IPS-20b (cell line): Measurements from ENCODE around the gene FTO.
"Not testable (repeated sequence)": the region's sequence is repeated elsewhere in the genome, so short reads cannot be mapped to it uniquely, and the experiment has no call there.

Experiments
- H3K27ac ChIP-seq: one replicate; pipeline ENCODE4 v1.5.1; 2013; ENCODE audit warnings: low read length
- H3K27me3 ChIP-seq: 2 replicates; pipeline ENCODE4 v1.6.1; 2013; ENCODE audit warnings: mild to moderate bottlenecking, low read length, inconsistent platforms; ENCODE audit not compliant: insufficient read depth
- H3K36me3 ChIP-seq: 2 replicates; pipeline ENCODE4 v1.6.1; 2013; ENCODE audit warnings: low read depth, mild to moderate bottlenecking, inconsistent platforms, low read length, moderate library complexity; ENCODE audit not compliant: insufficient read depth
- H3K4me1 ChIP-seq: 2 replicates; pipeline ENCODE4 v1.6.1; 2013; ENCODE audit warnings: mild to moderate bottlenecking, control low read depth, inconsistent platforms, low read length, moderate library complexity; ENCODE audit not compliant: insufficient read depth
- H3K4me3 ChIP-seq: 2 replicates; pipeline ENCODE4 v1.5.1; 2013; ENCODE audit warnings: mild to moderate bottlenecking, low read length, inconsistent platforms
- H3K9ac ChIP-seq: 2 replicates; pipeline ENCODE4 v1.6.1; 2013; ENCODE audit warnings: low read depth, mild to moderate bottlenecking, inconsistent platforms, low read length, moderate library complexity
- H3K9me3 ChIP-seq: 2 replicates; pipeline ENCODE4 v1.6.1; 2013; ENCODE audit warnings: mild to moderate bottlenecking, low read depth, low read length, inconsistent platforms; ENCODE audit not compliant: insufficient read depth

FTO gene

DNA sequence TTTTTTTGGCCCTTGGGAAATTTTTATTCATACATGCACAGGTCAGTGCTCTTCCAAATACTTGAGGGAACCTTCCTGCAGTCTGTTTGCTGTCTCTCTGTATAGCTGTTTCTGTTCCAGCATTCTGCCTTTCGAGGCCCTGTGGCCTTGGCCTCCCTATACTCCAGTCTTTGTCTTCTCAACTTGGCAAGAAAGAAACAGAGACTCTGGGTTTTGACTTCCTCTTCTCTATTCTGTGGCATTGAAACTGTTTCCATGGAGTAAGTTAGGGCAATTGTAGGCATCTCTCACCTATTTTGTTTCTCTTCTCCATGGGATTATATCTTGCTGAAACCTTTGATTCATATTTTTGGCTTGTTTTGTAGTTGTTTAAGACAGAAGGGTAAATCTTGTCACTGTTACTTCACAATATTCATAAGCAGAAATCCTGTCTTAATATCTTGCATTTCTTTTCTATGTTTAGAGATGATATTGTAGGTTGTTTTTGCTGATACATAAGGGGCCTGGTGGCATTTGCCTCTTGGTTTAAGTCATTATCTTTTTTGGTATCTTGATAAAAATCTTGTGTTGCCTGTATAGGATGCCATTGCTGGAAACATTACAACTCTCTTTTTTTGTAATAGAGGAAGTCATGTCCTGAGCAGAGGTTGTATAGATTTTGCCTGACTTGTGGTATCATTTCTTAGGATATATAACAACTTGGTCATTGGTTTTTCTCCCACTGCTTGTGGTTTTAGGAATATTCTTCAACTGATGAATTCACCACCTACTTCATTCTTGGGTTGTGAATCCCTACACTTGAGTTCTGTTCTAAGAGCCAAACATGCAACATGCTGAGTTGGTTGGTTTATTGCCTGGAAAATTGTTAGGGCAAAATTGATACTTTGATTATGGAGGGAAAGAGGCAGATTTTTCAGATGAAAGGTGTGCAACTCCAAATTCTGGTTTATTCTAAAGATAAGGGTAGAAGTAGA, 168.6 kb downstream of the FTO start:
- Histone ChIP-seq H3K9ac (no peak overlapping the region), H3K27me3 (no peaks in the 10 kb centered on the region), H3K4me1 (no peaks in the 10 kb centered on the region), H3K36me3 (no peaks in the 10 kb centered on the region), H3K27ac (no peak overlapping the region), H3K4me3 (no peak overlapping the region), H3K9me3 (peaks cover 12% of the 10 kb centered on the region; the same call in 1 of the 2 replicates)

DNA sequence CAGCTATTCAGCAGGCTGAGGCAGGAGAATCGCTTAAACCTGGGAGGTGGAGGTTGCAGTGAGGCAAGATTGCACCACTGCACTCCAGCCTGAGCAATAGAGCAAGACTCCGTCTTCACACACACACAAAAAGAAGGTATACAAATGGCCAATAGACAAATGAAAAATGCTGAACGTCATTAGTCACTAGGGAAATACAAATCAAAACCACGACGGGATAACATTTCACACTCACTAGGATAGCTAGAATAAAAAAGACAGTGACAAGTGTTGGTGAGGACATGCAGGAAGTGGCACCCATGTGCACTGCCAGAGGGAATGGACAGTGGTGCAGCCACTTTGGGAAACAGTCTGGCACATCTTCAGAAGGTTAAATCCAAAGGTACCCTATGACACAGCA, 172.9 kb downstream of the FTO start:
- no peaks in the 10 kb centered on the region for H3K9me3 ChIP-seq
- H3K27me3 ChIP-seq: no peaks in the 10 kb centered on the region
- H3K27ac ChIP-seq: no peak overlapping the region
- no peak overlapping the region for H3K4me3 ChIP-seq
- peaks cover 11% of the 10 kb centered on the region; the same call in 1 of the 2 replicates for H3K36me3 ChIP-seq
- H3K4me1 ChIP-seq: no peaks in the 10 kb centered on the region
- H3K9ac ChIP-seq: no peak overlapping the region

DNA sequence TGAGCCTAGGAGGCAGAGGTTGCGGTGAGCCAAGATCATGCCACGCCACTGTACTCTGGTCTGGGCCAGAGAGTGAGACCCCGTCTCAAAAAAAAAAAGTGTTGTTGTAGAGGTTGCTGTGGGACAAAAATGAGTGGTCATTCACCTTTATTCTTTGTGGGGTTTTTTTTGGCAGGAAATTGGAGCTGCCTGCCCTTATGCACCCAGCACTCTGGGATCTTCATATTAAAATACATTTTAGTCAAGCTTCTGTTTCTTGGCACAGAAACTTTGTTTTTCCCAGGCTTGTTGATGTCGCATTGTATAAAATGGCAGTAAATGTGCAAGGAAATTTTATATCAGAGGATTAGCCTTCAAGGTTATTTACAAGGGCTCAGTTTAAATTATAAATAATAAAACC, 174.3 kb downstream of the FTO start:
- Histone ChIP-seq H3K36me3 (peaks cover 11% of the 10 kb centered on the region; the same call in 1 of the 2 replicates), H3K4me1 (no peaks in the 10 kb centered on the region), H3K9ac (no peak overlapping the region), H3K4me3 (no peak overlapping the region), H3K9me3 (no peaks in the 10 kb centered on the region), H3K27ac (no peak overlapping the region), H3K27me3 (no peaks in the 10 kb centered on the region)

DNA sequence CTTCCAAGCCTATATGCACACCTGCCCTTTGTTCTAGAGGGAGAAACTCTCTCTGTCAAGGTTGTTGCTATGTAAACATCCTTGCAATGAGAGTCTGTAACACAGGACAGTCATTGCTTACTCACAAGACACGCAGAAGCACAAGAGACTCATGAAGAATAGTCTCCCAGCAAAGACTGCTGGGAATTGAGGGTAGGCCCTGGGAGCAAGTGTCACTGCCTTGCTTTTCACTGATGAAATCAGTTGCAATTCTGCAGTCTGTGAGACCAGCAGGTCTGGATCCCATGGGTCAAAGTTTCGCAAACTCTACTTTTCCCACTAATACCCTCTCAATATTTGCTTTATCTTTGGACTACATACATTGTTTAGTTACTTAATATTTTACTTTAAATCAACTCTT, 177.4 kb downstream of the FTO start:
- Histone ChIP-seq H3K9ac (no peak overlapping the region), H3K4me1 (no peaks in the 10 kb centered on the region), H3K36me3 (peaks cover 11% of the 10 kb centered on the region; the same call in 1 of the 2 replicates), H3K27me3 (no peaks in the 10 kb centered on the region), H3K4me3 (no peak overlapping the region), H3K9me3 (no peaks in the 10 kb centered on the region), H3K27ac (no peak overlapping the region)

GRCh38 chr16:53882310-53882709, 178.4 kb downstream of the FTO start:
- H3K9ac ChIP-seq: no peak overlapping the region
- H3K27ac ChIP-seq: no peak overlapping the region
- H3K27me3 ChIP-seq: no peaks in the 10 kb centered on the region
- peaks cover 11% of the 10 kb centered on the region; the same call in 1 of the 2 replicates for H3K36me3 ChIP-seq
- H3K9me3 ChIP-seq: no peaks in the 10 kb centered on the region
- H3K4me3 ChIP-seq: no peak overlapping the region
- H3K4me1 ChIP-seq: no peaks in the 10 kb centered on the region

DNA sequence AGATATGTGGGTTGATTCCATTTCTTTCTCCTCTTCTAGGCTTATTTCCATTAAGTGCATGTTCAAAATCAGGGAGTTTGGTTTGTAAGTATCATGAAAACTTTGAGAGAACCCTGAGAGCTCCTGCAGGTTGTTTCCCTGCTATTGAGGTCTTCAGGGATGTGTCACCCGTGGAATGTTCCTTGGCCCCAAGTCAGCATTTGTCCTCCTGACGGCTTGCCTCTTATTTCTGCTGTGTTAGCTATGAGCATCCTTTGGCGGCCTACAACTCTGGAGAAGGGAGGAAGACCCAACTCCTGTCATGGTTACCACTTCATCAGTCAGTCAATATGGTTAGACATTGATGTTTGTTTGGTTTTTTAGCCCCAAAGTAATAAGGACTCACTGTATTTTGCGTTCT, 180.8 kb downstream of the FTO start:
- Histone ChIP-seq H3K27me3 (no peaks in the 10 kb centered on the region), H3K9me3 (no peaks in the 10 kb centered on the region), H3K36me3 (peaks cover 15% of the 10 kb centered on the region; the same call in 1 of the 2 replicates), H3K4me3 (no peak overlapping the region), H3K27ac (no peak overlapping the region), H3K4me1 (no peaks in the 10 kb centered on the region), H3K9ac (no peak overlapping the region)

- H3K9me3 ChIP-seq: no peaks in the 10 kb centered on the region
- no peak overlapping the region for H3K4me3 ChIP-seq
- peaks cover 4% of the 10 kb centered on the region; the same call in 1 of the 2 replicates for H3K36me3 ChIP-seq
- no peak overlapping the region for H3K27ac ChIP-seq
- H3K4me1 ChIP-seq: no peaks in the 10 kb centered on the region
- no peak overlapping the region for H3K9ac ChIP-seq
- H3K27me3 ChIP-seq: no peaks in the 10 kb centered on the region
Observed at GRCh38 chr16:53886482-53887378, 182.8 kb downstream of the FTO start.

DNA sequence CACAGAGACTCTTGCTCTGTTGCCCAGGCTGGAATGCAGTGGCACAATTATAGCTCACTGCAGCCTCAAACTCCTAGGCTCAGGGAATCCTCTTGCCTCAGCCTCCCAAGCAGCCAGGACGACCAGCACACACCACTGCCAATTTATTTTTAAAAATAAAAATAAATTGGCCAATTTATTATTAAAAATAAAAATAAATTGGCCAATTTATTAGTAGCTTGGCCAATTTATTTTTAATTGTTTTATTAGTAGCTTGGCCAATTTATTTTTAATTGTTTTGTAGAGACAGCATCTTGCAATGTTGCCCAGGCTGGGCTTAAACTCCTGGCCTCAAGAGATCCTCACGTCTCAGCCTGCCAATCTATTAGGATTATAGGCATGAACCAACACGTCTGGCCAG, 184.3 kb downstream of the FTO start:
- Histone ChIP-seq H3K4me1 (no peaks in the 10 kb centered on the region; the same call in 1 of the 2 replicates), H3K4me3 (no peak overlapping the region), H3K9me3 (no peaks in the 10 kb centered on the region), H3K27me3 (no peaks in the 10 kb centered on the region), H3K9ac (no peak overlapping the region), H3K27ac (no peak overlapping the region), H3K36me3 (peaks cover 4% of the 10 kb centered on the region; the same call in 1 of the 2 replicates)

DNA sequence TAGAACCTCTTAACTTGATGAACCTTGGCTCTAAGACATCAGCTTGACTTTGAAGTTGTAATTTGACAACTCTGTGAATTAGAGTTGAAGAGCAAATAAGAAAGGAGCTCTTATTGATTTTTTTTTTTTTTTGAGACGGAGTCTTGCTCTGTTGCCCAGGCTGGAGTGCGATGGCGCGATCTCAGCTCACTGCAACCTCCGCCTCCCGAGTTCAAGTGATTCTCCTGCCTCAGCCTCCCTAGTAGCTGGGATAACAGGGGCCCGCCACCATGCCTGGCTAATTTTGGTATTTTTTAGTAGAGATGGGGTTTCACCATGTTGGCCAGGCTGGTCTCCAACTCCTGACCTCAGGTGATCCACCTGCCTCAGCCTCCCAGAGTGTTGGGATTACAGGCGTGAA, 186.9 kb downstream of the FTO start:
- H3K4me1 ChIP-seq, H3K27me3 ChIP-seq, H3K4me3 ChIP-seq, H3K9ac ChIP-seq, H3K27ac ChIP-seq, H3K9me3 ChIP-seq, H3K36me3 ChIP-seq: not testable (repeated sequence)

GRCh38 chr16:53891409-53892139, 187.6 kb downstream of the FTO start:
- no peak overlapping the region for H3K4me3 ChIP-seq
- H3K9ac ChIP-seq: no peak overlapping the region
- peaks cover 4% of the 10 kb centered on the region; the same call in 1 of the 2 replicates for H3K36me3 ChIP-seq
- H3K9me3 ChIP-seq: no peaks in the 10 kb centered on the region
- H3K4me1 ChIP-seq: no peaks in the 10 kb centered on the region; the same call in 1 of the 2 replicates
- H3K27ac ChIP-seq: no peak overlapping the region
- no peaks in the 10 kb centered on the region for H3K27me3 ChIP-seq

DNA sequence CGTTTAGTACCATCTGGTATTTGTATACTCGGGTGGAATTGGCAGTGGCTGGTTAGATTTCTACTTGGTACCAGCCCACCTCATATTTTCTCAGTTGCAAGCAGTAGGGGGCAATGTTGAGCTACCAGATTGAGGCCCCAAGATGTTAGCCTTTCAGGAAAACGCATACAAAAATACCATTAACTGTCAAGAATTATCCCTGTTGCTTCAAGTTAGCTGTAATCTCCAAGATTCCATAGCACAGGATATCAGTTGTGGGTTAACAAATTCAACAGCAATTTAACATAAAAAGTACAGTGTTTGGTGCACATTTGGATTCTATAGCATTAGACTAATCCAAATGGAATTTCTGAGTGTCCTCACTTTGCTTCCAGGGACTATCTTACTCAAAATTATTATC, 188.2 kb downstream of the FTO start:
- H3K36me3 ChIP-seq: peaks cover 4% of the 10 kb centered on the region; the same call in 1 of the 2 replicates
- H3K27ac ChIP-seq: no peak overlapping the region
- H3K4me1 ChIP-seq: no peaks in the 10 kb centered on the region; the same call in 1 of the 2 replicates
- no peaks in the 10 kb centered on the region for H3K27me3 ChIP-seq
- H3K4me3 ChIP-seq: no peak overlapping the region
- no peaks in the 10 kb centered on the region for H3K9me3 ChIP-seq
- H3K9ac ChIP-seq: no peak overlapping the region
